Esophagus mucosa (tissue), 1 donor: ENCODE measurements around the gene TCF12. TPM values are rescaled to one million over a fixed set of nuclear protein-coding genes. Genes with fewer than 3 reads are reported as not detected.
A peak's percentile ranks its signal among the peaks of the same experiment; 100 is the strongest.

ENCODE experiments used
- ATAC-seq: fragments of 200-7000 bp; cut with Tn5 transposase; one replicate; pipeline ENCODE4 v1.9.1; 2020
- total RNA-seq: library from RNA; stranded (reverse); gene quantifications from one replicate; pipeline ENCODE4 v1.2.4, GENCODE V29; 2023
- donor health status: DM: yes; HTN: yes; CAD: no.

Gene TCF12
- 47.9 TPM for total RNA-seq

DNA sequence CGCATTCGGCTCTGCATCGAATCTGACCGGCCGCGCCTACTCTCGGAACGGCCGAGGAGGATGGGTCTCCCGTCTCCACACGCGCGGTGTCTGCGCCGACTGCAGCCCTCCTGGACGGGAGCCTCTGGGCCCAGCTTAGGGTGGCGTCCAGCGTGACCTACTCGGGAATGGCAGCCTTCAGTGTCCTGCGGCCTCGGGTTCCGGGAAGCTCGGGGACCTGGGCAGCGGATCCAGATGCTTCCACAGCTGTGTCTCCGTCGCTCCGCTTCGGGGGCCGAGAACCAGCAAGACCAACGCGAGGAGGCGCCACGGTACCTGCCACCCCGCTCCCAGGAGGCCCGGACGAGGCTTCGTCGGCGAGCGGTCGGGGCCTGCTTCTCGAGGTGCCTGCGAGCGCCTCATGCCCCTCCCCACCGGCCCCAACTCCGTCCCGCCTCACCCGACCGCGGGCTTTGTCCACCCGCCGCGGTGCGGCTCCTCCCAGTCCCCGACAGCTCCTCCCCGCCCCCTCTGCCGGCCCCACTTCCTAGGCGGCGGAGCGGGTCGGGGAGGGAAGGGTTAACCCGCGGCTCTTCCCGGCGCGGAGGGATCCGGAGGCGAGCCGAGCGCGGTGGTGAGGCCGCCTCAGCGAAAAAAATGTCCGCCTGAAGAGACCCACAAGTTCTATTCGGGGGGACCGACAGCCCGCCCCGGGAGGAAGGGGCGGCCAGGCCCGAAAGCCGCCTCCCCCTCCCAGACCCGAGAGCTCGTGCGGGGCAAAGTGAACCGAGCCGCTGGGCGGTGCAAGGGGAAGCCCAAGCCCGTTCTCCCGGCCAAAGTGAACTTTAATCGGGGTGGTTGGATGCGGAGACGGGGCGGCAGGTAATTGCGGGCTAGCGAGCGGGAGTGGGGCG, at the start of gene TCF12:
Gene TCF12 (plus strand): TSS at position 599 of the 893 bp plus-strand sequence. CDS start 1,270 bp downstream, outside the sequence.
- ATAC-seq, result peak; percentile 96

DNA sequence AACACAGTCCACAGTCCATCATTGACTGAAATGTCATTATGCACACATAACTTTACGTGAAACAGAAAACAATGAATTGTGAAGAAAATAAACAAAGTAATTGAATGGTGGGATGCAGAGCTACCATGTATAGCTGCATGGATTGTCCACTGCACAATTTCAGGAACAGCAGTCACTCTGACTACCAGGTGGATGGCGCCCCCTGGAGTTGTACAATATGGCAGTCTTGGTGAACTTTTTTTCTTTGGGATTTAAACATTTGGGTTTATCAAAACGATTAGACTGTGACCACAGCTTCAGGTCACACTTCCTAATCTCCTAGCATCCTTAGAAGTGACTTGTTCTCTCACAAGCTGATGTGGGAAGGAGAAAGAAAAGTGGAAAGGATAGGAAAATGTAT, 48.9 kb upstream of the TCF12 start:
- no peak for ATAC-seq

DNA sequence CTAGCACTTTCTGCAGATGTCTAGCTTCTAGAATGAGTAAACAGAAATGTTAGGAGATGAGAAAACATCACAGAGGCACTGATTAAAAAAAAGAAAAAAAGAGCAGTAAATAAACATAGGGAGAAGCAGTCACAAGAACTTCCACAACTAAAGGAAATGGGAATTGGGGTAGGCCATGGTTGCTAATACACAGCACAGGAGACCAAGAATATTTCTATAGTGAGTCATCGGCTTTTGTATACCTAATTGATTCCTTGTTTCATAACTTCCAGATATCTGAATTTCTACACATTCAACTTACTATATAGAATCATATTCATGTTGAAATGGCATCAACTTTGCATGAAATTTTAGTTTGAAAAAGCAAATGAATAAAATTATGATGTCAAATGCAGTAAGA, 47.3 kb upstream of the TCF12 start:
- ATAC-seq, result no peak

DNA sequence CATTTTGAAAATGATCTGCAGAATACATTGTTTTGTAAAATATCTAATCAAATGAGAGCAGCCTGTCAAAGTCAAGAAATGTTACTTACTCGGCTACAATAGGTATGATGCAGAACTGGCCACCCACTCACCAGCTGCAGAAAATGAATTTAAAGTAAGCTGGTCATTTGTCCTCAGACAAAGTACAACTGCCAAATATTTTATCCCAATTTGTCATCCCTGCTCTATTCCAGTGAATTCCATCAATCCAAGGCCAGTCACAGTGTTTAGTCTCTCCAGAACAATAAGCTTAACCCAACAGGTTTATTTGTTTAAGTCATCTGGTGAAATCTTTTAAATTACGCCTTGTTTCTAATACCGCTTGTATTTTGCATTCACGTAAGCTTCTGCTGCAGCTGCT, 46.6 kb upstream of the TCF12 start:
- ATAC-seq, result no peak

DNA sequence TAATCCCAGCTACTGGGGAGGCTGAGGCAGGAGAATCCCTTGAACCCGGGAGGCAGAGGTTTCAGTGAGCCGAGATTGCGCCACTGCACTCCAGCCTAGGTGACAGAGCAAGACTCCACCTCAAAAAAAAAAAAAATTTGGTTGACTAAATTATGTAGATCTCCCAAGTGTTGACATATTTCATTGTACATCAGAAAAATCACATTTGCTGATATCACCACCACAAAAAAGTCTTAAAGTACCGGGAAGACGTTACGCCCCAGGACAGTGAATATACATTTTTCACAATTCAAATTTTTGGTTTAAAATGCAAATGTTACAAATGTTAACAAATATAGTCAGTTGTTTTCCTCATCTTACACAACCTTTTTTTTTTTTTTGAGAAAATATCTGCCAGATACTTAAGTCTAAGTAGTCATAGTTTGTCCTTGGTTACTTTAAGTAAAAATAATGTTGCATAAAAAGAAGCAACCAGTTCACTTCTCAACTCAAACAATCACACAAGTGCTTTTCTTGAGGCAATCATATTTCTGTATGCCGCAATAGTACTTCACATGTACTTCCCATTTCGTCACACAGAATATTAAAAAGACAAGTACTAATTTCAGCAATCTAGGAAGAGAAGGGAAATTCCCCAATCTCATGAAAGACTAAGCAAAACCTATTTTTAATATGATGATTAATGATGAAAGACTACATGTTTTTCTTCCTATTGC, 41.0 kb upstream of the TCF12 start:
- ATAC-seq, result no peak

DNA sequence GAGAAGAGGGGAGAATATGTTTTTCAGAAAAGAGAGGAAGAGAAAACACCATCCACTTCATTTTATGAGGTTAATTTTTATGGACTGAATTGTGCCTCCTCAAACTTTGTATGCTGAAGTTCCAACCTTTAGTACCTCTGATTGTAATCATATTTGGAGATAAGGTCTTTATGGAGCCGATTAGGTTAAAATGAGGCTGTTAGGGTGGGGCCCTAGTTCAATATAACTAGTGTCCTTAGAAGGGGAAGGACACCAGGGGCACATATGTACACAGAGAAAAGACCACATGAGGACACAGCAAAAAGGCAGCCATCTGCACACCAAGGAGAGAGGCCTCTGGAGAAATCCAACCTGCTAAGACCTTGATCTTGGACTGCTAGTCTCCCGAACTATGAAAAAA, 38.9 kb upstream of the TCF12 start:
- no peak for ATAC-seq

DNA sequence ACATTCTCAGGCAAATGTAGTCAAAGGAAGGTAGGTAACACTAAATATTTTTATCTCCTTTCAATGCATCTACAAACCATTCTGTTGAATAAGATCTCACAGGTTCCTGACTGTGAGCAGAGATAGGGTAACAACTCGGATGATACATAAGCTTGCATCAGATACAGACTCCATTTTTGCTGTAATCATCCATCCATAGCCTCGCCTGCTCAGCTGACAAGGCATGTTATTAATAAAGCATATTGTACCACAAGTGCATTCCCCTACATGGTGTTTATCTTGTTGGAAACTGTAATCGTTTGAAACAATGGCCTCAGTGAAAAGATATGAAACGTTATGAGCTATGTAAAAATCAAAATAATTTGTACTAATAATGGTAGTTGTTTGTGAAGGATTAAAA, 35.4 kb upstream of the TCF12 start:
- no peak for ATAC-seq

DNA sequence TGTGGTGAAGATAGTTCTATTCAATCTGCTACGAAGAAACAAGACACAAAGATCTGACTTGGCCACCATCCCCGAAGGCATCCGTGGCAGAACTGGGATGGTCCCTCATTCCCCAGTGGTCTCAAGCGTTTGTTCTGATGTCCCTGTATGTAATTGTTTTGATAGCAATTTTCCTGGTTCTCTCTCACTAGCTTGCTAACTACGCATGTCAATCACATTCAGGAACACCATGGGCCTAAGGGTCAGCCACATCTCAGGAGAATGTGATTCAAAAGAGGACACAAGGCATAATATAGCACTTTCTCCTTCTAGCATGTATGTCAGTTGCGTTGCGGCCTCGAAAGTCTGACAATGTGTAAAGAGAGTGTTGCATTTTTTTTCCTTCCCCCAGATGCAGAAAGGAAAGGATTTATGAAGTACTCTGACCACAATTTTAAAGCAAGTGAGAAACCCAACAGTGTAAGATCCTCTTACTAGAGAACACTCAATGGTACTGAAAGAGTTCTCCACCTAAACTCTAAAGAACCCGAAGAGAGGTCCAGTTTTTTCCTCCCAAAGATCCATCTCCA, 32.0 kb upstream of the TCF12 start:
- no peak for ATAC-seq

DNA sequence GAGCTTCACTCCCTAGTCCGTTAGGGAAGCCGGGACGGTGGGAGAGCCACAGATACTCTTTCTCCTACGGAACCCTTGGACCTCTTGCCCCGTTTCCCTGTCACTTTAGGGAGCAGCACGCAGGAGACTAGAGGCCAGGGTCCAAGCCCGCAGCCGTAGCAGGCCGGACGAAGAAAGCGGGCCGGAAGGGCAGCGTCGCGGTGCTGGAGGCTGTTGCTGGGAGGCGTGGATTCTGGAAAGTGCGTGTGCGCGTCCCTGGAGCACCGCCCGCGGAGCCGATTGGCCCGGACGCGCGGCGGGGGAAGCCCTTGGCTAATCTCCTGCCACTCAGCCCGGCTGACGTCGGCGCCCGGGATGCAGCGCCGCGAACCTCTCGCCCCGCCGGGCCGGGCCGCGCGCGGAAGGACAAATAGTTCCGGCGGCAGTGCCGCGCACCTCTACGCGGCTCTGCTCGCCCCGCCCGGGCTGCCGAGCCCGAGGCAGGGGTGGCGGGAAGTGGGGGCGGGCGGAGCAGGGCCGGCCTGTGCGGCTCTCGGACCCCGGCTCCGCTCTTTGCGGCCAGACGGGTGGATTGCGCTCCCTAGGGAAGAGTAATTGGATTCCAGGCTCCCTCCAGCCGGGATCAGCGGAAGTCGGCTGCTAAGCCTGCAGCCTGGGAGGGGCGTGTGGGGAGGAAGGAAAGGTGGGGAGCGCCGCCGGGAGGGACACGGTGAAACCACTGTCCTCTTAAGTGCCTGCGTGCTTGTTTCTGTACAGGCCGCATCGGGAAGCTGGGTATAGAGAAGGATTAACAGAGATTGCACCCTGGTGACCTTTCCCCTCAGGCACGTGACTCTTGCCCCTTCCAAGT, 31.3 kb upstream of the TCF12 start:
- ATAC-seq, result peak; percentile 98

DNA sequence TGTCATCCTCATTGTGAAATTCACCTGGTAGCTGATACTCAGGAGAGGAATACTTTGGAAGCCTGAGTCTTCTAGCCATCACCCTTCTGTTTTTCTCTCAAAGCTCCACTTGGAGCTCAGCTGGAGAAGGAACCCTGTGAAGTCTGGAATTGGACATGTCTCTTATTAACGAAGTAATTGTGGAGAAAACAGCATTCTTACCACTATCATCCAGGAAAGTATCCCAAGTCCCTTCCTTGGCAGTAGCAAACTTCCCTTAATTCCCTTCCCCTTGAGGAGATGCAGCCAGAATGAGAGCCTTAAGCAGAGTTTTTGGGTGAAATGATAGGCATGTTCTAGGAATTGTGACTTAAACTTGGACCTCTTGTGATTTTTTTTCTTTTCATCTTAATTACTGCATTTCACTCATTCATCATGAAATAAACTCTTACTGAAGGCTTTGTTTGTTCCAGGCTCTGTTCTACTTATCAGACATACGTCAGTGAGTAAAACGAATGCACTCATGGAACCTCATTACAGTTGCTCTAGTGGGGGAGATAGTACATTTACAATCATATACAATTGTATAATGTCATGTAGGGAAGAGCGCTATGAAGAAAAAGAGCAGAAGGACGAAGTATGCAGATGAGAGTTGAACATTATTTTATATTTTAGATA, 30.5 kb upstream of the TCF12 start:
- ATAC-seq, result no peak

DNA sequence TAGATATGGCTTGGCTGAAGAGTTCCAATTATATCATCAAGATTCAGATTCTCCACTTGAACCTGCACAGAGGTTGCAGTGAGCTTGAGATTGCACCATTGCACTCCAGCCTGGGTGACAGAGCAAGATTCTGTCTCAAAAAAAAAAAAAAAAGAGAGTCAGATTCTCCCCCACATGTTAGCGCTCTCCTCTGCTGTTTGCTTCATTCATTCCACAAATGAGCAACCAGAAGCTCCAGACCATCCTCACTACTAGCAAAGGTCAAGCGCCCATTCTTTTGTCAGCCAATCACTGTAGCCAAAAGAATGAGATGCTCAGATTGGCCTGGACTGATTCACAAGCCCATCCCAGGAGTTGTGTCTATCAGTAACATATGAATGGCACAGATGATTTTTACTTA, 28.4 kb upstream of the TCF12 start:
- ATAC-seq, result no peak

DNA sequence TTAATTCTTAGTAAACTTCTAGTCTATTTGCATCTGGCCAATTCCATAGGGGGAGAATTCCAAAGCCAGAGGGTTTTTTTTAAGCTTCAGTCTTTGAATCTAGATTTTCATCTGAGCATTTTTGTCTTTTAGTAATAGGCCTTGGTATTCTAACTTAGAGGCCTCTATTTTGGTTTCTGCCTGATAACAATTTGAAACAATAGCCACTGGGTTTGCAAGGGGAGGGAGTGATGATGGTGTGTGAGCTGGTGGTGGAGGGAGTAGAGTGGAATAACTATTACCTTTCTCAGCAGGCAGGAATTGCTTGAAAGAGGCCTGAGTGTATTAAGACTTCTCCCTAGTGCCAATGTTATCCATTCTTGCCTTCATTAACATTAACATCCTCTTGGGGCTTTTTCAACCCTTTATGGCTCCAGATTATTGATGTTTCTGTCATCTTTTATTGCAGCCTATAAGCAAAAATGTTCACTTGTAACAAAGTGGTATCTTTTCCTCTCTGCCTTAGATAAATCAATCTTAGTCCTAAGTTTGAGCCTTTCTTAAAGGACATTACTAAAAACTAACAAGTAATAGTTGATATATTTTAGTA, 26.5 kb upstream of the TCF12 start:
- no peak for ATAC-seq

DNA sequence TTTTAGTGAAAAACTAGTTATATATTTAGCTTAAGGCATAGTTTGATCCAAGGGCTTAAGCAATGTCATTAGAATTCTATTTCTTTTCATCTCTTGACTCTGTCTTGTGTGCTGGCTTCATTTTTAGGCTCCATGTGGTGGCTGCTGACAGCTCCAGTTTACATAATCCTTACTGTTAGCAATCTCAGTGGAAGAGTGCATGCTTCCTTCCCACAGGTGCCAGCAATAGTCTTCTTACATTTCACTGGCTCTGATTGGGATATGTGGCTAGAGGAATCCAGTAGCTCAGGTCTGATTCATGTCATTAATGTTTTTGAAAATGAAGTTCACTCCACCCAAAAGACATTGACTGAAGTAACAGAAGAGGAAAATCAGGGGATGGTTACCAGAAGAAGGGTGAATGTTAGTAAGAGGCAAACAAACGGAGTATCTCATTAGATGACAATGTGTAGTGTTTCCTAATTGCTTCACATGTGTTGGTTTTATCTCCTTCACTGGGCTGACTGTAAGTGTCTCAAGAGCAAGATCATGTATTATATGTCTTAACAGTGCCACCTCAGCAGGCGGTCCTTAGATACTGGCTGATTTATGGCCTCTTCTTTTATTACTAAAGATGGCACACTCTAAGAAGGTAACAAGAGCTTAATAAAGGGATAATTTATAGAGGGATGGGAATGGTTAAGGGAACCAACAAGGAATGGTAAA, 25.6 kb upstream of the TCF12 start:
- ATAC-seq, result no peak

DNA sequence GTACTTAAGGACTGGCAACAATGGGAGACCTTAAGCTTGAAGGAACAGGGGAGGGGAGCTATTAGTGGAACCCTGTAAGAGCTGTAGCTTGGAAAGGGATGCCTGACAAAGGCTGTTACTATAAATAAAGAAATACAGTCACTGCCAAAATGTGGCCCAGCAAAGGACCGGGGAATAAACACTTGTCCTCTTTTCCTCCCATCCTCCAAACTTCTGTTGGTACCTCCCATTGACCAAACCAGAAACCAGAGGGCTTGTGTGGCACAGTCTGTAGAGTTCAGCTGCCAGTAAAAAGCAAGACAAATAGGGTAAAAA, 25.1 kb upstream of the TCF12 start:
- ATAC-seq, result no peak

DNA sequence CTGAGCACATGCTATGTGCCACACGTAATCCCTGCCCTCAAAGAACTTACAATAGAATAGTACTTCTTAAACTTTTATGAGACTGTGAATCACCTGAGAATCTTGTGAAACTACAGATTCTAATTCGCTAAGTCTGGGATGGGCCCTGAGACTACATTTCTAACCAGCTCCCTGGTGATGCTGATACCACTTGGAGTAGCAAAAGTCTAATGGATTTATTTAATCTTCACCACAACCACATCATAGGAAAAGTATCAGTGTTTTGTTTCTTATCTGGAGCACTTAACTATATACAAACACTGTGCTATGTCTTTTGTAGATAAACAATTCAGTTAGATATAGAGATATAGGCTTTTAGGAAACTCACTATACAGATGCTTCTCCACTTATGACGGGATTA, 23.8 kb upstream of the TCF12 start:
- ATAC-seq, result no peak

DNA sequence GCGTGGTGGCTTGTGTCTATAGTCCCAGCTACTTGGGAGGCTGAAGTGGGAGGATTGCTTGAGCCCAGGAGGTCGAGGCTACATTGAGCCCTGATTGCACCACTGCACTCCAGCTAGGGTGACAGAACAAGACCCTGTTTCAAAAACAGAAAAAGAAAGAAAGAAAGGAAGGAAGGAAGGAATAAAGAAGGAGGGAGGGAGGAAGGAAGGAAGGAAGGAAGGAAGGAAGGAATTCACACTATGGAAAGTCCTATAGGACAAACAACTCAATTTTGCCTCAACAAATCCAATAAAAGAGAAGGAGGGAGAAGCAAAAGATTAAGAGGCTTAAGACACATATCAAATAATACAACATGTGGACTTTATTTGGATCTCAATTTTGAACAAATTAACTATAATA, 16.5 kb upstream of the TCF12 start:
- no peak for ATAC-seq

DNA sequence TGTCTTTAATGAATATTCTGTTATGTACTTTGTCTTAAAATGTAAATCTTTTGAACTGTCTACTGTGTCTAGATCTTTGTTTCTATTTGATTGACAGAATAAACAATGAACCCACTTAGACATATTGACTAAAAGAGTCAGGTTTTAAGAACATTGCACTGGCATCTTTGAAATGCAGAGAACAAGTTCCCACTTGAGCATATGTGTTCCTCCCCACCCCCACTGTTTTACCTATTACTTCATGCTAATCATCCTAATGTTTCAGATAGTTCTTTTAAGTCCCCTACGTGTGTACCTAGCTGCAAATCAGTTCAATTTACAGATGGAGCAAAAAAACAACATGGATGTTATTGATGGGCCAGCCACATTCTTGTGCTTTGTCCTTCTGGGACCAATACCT, 11.7 kb upstream of the TCF12 start:
- no peak for ATAC-seq

DNA sequence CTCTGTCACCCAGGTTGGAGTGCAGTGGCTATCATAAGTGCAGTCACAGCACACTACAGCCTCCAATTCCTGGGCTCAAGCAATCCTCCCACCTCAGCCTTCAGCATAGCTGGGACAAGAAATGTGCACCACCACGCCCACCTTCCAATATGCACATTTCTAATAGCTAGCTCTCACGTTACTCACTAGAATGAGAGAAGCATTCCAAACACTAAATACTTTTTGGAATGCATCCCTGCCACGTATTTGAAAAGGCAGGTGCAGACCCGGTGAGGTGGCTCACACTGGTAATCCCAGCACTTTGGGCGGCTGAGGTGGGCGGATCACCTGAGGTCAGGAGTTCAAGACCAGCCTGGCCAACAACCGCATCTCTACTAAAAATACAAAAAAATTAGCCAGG, 7.6 kb upstream of the TCF12 start:
- no peak for ATAC-seq

DNA sequence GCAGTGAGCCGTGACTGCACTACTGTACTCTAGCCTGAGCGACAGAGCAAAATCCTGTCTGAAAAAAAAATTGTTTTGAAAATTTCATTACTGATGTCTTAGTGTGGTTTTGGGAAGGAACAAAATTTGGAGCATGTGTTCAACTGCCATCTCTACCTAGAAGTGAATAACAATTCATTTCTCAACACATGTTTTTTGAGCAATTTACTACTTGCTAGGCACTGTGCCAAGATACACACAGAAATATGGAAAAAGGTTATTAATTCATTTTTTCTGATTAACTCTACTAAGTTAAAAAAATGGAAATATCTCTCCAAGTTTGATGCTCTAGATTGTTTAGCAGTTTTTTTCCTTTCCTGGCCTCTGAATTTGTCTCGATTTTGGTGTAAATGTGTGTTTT, 5.2 kb upstream of the TCF12 start:
- ATAC-seq, result no peak

DNA sequence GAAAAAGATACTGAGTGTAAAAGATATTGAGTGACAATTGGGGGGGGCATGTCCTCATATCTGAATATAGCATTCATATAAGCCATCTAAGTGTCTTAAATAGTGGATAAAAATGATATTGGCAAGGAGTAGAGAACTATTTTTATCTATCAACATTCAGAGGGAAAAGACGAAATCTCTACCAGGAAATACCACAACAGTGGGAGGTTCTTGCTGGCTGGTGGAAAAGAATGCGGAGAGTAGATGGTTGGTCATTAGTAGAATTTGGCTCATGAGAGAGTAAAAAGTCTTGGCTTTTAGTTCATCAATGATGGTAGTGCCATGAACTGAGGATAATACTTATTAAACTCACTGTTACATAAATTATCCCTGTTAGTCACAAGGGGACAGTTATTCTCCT, 4.8 kb upstream of the TCF12 start:
- ATAC-seq, result no peak

DNA sequence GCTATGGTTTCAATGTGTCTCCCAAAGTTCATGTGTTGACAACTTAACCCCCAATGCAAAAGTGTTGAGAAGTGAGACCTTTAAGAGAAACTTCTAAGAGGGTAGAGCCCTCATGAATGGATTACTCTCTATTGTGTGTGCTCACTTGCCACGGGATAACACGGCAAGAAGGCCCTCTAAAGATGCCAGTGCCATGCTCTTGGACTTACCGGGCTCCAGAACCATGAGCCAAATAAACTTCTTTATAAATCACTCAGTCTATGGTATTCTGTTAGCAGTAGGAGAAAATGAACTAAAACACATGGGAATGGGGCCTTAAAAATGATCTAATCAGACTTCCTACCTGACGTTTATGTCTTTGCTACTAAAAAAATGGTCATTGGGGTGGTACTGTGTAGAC, 2.6 kb upstream of the TCF12 start:
- no peak for ATAC-seq
